BE2C (cell line): ENCODE data around the gene SYNE3.

Experiments
- DNase-seq: peaks from one replicate; pipeline ENCODE4 v3.0.0-alpha.2; 2020
- H3K27me3 ChIP-seq: fragments of 250-450 bp; sonication (Bioruptor Pico); 2 replicates; pipeline ENCODE4 v1.5.1; 2020; ENCODE audit warnings: mild to moderate bottlenecking
- H3K36me3 ChIP-seq: fragments of 250-450 bp; sonication (Bioruptor Pico); 2 replicates; pipeline ENCODE4 v1.5.1; 2020; ENCODE audit warnings: mild to moderate bottlenecking
- H3K4me1 ChIP-seq: fragments of 250-450 bp; sonication (Bioruptor Pico); 2 replicates; pipeline ENCODE4 v1.5.1; 2020
- H3K4me3 ChIP-seq: 2 replicates; pipeline ENCODE4 v1.5.1; 2011; ENCODE audit warnings: low read depth, low read length
- H3K9me3 ChIP-seq: fragments of 250-450 bp; sonication (Bioruptor Pico); 2 replicates; pipeline ENCODE4 v1.5.1; 2020
- TF ChIP-seq, protein P1 (sequence below): IDR thresholded peaks from 2 replicates; pipeline ENCODE4 v1.5.1; 2012; ENCODE audit warnings: mild to moderate bottlenecking, low read depth, low read length

SYNE3 gene

DNA sequence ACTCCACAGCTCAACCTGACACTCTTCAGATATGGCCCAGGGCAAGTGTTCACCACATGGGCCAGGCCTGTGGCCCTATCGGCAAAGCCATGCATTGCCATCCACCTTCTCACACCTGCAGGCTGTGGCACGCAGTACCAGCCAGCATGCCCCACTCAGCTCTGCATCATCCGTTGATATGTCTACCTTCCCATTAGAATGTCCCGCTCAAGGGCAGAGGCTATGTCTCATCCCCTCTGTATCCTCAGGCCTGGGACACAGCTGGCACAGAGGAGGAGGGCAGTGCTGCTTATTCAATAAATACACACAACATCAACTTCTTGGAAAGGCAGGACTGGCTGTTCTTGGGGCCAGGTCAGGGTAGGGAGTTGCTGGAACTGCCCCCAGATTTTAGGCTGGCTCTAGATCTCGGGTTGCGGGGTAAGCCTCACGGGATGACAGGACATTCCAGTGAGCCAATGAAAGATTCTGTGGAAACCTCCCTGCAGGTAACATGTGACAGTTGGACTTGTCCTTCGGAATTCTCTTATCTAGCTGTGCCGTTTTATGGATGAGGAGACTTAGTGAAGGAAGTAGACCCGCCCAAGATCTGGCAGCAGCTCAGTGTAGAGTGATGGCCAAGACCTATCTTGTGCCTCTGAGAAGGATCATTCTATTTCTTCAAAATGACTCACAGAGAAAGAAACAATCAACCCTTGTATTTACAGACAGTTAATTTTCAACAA is 25.6 kb downstream of the SYNE3 start:
- TF ChIP-seq, protein P1, sequence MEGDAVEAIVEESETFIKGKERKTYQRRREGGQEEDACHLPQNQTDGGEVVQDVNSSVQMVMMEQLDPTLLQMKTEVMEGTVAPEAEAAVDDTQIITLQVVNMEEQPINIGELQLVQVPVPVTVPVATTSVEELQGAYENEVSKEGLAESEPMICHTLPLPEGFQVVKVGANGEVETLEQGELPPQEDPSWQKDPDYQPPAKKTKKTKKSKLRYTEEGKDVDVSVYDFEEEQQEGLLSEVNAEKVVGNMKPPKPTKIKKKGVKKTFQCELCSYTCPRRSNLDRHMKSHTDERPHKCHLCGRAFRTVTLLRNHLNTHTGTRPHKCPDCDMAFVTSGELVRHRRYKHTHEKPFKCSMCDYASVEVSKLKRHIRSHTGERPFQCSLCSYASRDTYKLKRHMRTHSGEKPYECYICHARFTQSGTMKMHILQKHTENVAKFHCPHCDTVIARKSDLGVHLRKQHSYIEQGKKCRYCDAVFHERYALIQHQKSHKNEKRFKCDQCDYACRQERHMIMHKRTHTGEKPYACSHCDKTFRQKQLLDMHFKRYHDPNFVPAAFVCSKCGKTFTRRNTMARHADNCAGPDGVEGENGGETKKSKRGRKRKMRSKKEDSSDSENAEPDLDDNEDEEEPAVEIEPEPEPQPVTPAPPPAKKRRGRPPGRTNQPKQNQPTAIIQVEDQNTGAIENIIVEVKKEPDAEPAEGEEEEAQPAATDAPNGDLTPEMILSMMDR, result no peak
- no peak for DNase-seq
- H3K4me1 ChIP-seq, result no peaks in the 10 kb centered on the region; the same call in 1 of the 2 replicates
- no peaks in the 10 kb centered on the region for H3K36me3 ChIP-seq
- H3K27me3 ChIP-seq, result no peaks in the 10 kb centered on the region
- H3K9me3 ChIP-seq, result no peaks in the 10 kb centered on the region
- H3K4me3 ChIP-seq, result no peak overlapping the region

DNA sequence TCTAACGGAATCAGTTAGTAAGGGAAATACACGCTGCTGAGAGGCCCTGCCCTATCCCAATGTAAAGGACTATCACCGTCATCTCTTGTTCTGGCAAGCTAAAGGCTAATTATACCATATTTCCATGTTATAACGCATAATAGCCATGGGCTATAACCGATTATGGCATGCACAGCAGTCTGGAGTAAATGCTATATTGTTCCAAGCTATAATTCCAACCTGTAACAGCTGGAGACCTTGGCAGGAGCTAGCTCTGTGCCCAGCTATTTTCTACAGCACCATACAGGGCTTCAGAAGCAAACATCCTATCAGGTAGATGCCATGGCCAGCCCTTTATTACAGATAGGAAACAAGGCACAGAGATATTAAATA is 26.3 kb downstream of the SYNE3 start:
- Histone ChIP-seq H3K27me3 (no peaks in the 10 kb centered on the region), H3K4me3 (no peak overlapping the region), H3K36me3 (no peaks in the 10 kb centered on the region), H3K9me3 (no peaks in the 10 kb centered on the region), H3K4me1 (no peaks in the 10 kb centered on the region)
- TF ChIP-seq, protein P1, result no peak
- DNase-seq, result no peak

DNA sequence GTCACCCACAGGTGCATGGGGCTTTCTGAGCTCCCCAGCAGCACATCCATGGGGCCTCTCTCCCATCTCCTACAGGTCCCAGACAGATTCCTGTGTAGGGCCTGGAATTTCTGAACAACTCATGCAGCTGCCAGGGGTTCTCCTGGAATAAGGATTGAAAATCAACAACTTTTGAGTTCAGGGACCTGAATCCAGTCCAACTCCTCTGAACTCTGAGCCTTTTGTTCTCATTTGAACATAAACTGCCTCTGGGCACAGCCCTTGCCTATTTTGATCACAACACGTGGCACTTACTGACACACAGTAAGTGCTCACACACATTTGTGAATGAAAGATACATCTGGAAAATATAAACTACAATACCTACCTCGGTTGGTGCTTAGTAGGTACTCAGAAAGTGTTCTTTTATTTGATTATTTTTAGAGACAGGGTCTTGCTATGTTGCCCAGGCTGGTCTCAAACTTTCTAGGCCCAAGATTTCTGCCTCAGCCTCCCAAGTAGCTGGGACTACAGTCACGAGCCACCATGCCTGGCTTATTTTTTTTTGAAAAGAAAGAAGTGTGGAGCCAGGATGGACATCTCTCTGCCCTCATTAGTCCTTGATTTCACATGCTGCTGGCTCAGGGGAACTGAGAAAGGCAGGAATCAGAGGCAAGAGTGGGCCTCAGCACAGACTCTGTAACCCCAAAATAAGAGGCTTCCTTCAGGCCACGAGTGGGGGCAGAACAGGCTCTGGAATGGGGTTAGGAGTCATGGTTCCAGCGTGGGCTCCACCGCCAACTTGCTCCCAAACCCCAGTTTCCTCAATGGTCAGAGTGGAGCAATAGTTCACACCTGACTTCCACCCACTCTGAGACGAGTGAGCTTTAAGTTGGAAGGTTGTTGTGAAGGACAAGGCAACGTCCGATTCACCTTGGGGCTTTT is 27.0 kb downstream of the SYNE3 start:
- no peaks in the 10 kb centered on the region for H3K36me3 ChIP-seq
- H3K4me3 ChIP-seq, result no peak overlapping the region
- DNase-seq, result no peak
- no peaks in the 10 kb centered on the region for H3K9me3 ChIP-seq
- H3K27me3 ChIP-seq, result no peaks in the 10 kb centered on the region
- no peaks in the 10 kb centered on the region for H3K4me1 ChIP-seq
- TF ChIP-seq, protein P1, result no peak

DNA sequence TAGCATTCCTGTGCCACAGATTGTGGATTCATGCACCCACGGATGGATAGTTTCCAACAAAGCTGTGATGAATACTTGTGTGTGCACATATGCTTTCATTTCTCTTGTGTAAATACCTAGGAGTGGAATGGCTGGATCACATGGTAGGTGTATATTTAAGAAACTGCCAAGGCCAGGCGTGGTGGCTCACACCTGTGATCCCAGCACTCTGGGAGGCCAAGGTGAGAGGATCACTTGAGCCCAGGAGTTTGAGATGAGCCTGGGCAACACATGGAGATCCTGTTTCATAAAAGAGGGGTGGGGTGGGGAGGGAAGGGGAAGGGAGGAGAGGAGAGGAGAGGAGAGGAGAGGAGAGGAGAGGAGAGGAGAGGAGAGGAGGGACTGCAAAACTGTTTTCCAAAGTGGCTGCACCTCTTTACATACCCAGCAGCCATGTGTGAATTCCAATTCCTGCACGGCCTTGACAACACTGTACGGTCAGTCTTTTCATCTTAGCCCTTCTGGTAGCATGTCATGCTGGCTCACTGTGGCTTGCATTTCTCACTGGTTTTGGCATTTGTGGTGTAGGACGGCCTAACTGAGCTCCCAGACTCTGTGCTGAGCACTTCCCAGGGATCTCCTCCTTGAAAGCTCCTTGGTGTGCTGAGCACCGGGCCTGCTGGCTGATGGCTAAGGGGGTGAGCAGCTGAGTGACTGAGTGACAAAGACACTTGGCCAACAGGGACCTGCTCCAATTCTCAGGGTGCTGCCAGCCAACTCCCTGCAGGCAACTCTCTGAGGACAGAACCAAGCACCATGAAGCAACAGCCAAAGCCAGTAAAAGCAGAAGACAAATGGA is 27.9 kb downstream of the SYNE3 start:
- H3K9me3 ChIP-seq, result no peaks in the 10 kb centered on the region
- H3K4me1 ChIP-seq, result no peaks in the 10 kb centered on the region
- no peaks in the 10 kb centered on the region for H3K36me3 ChIP-seq
- no peak overlapping the region for H3K4me3 ChIP-seq
- no peak for DNase-seq
- TF ChIP-seq, protein P1, result no peak
- H3K27me3 ChIP-seq, result no peaks in the 10 kb centered on the region

DNA sequence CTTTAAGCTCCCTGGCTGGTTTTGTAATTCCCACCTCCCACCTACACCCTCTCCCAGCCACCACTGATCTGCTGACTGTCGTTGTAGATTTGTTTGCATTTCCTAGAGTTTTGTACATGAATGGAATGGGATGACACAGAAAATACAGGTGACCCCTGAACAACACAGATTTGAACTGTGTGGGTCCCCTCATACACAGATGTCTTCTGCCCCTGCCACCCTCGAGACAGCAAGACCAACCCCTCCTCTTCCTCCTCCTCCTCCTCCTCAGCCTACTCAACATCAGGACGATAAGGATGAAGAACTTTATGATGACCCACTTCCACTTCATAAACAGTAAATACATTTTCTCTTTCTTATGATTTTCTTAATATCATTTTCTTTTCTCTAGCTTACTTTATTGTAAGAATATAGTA is 28.8 kb downstream of the SYNE3 start:
- H3K36me3 ChIP-seq, result no peaks in the 10 kb centered on the region
- DNase-seq, result no peak
- no peak overlapping the region for H3K4me3 ChIP-seq
- H3K9me3 ChIP-seq, result no peaks in the 10 kb centered on the region
- TF ChIP-seq, protein P1, result no peak
- no peaks in the 10 kb centered on the region for H3K27me3 ChIP-seq
- H3K4me1 ChIP-seq, result no peaks in the 10 kb centered on the region
